COR-L47 (cell line): Measurements from ENCODE around the gene SEC14L1.
"Not testable (repeated sequence)": the region's sequence is repeated elsewhere in the genome, so short reads cannot be mapped to it uniquely, and the experiment has no call there.

Experiments
- DNase-seq: peaks from one replicate; lab custom pipeline; 2025; lab: John Stamatoyannopoulos, UW

Gene SEC14L1

DNA sequence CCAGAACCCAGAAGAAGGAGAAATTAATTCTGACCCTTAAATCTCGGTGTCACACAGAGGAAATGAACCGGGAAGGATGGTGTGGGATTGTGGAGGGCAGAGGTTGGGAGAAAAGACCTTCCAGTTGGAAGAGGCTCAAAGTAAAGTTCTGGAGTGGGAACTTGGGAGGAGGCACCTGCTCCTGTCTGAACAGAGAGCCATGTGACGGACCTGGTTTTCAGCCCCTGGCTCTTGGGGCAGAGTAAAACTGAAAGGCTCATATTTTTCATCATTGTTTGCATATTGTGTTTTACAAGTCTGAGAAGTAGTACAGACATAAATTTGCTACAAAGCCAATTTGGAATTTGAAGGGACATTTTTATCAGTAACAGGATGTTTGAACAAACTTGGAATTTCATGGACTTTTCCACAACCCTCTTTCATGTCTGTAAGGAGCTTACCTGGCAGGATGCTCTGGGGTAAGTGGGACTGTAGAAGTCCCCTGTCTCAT is 24.4 kb upstream of the SEC14L1 start:
- no peak for DNase-seq

DNA sequence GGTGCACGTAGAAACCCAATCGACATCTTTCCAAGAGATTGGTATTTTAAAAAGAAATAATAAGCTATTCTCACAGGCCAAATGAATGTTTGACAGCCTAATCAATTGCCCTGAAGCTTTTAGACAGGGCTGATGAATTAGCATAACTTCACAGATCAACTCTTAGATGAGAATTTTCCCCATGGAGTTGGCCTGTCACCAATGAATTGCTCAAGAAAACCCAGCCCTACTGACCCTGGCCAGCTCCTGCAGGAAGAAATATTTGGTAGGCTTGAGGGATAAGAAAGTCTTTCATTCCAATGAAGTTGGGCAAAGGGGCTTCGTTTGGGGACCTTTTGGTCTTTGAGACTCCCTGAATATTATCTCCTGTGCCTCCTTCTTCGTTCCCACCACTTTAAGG is 23.4 kb upstream of the SEC14L1 start:
- no peak for DNase-seq

DNA sequence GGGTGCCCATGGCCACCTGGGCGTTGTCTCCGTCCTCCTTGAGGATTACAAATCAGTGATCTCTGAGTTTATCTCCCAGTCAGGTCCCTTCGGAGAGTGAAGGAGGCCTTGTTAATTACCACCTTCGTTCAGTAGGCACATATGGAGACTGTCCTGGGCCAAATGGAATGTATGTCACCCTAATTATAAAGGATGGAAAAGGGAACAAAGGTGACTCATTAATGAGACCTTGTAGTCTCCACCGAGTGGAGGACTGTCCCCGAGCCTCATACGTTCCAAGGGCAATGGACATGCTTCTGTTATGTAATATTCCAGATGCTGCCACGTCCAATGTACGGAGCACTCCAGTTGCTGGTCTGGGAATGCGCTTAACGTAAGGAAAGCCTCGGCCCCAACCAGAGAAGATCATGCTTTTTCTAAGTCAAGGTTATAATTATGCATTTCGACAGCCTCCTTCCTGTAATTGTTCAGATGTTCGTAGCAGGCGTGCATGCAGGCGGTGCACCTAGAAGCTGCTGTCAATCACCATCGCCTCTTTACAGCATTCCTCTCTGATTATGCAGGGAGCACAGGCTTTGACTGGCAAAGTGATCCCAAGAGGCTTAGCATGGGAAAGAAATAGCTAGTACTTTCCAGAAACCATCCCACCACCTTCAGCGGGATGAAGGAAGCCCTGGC is 22.4 kb upstream of the SEC14L1 start:
- no peak for DNase-seq

- no peak for DNase-seq
Observed at GRCh38 chr17:77119668-77120301, 21.0 kb upstream of the SEC14L1 start.

- DNase-seq: no peak
Observed at GRCh38 chr17:77120868-77121267, 19.9 kb upstream of the SEC14L1 start.

GRCh38 chr17:77124192-77124889 is 16.4 kb upstream of the SEC14L1 start:
- DNase-seq: no peak

GRCh38 chr17:77125432-77125901 is 15.3 kb upstream of the SEC14L1 start:
- no peak for DNase-seq

DNA sequence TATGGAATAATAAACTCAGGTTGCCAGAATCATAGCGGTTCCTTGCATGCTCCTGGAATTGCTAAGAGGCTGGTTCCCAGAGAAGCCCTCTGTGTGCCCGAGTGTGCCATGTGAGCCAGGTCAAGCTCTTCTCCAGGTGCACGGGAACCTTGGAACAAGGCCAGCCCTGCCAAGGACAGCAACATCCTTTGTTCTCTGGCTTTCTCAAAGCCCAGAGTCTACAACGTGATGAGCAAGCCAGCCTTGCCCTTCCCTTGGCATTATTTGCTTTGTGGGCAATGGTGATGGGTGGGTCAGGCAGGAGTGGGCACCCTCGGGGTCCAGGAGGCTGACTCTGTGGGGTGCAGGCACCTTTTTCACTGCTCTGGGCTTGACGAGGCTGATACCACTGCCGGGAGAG is 14.2 kb upstream of the SEC14L1 start:
- peak; percentile 78 for DNase-seq

GRCh38 chr17:77127735-77128361 is 12.9 kb upstream of the SEC14L1 start:
- DNase-seq: no peak

GRCh38 chr17:77128896-77129567 is 11.7 kb upstream of the SEC14L1 start:
- peak; percentile 47 for DNase-seq

- no peak for DNase-seq
Observed at GRCh38 chr17:77129568-77130301, 11.0 kb upstream of the SEC14L1 start.

- DNase-seq: no peak
Observed at GRCh38 chr17:77130525-77130924, 10.2 kb upstream of the SEC14L1 start.

GRCh38 chr17:77131904-77132303 is 8.9 kb upstream of the SEC14L1 start:
- no peak for DNase-seq

DNA sequence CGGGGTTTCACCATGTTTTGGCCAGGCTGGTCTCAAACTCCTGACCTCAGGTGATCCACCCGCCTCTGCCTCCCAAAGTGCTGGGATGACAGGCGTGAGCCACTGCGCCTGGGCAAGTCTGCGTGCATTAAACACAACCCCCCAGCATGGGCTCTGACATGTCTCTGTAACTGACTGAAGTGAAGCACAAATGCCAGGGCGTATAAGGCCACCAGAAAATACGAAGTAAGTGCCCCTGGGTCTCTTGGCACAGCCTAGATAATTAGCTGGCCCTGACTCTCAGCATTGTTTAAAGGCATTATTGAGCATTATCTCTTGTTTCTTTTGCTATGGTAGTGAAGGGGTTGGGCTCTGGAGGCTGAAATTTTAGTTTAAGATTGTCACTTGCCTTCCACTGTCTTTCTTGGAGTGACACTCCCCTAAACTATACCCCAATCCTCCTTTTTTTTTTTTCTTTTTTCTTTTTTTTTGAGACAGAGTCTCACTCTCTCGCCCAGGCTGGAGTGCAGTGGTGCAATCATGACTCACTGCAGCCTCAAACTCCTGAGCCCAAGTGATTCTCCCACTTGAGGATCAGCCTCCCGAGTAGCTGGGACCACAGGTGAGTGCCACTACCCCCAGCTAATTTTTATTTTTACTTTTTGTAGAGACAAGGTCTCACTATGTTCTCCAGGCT is 8.2 kb upstream of the SEC14L1 start:
- DNase-seq: no peak

DNA sequence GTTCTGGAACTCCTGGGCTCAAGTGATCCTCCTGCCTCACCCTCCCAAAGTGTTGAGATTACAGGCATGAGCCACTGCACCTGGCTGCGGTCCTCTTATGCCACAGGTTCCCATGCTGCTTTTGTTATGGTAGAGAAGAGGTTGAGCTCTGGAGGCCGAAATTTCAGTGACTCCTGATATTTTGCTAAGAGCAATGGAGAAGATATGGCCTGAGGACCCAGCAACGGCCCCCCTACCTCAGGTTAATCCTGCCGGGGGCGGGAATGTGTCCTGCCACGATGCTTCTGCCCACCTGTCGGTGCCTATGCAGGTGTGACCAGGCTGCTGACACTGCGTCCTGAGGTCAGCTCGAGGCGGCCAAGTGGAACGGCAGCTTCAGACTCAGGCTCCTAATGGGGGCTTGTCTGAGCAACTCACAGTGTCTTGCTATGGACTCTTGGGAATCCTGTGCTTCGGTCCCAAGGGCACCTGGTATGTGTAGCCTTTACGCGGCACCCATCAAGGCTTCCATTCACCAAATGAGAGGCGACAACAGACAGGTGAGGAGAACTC is 7.6 kb upstream of the SEC14L1 start:
- no peak for DNase-seq

GRCh38 chr17:77136420-77136767 is 4.4 kb upstream of the SEC14L1 start:
- DNase-seq: no peak

DNA sequence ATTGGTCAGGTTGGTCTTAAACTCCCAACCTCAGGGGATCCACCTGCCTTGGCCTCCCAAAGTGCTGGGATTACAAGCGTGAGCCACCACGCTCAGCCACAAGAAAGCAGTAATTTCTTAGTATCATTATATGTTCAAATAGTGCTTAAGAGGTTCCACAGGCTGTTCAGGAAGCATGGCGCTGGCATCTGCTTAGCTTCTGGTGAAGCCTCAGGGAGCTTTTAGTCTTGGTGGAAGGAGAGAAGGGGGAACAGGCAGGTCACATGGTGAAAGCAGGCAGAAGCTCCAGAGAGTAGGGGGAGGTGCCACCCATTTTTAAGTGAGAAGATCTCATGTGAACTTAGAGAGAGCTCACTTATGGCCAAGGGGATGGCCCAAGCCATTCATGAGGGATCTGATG is 3.7 kb upstream of the SEC14L1 start:
- no peak for DNase-seq

DNA sequence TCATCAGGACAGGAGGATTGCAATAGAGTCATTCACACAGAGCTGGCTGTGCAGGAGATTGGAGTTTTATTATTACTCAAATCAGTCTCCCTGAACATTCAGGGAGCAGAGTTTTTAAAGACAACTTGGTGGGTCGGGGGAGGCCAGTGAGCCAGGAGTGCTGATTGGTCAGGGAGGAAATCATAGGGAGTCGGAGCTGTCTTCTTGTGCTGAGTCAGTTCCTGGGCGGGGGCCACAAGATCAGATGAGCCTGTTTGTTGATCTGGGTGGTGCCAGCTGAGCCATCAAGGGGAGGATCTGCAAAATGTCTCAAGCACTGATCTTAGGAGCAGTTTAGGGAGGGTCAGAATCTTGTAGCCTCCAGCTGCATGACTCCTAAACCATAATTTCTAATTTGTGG is 2.9 kb upstream of the SEC14L1 start:
- DNase-seq: not testable (repeated sequence)

- peak; percentile 97 for DNase-seq
Observed at GRCh38 chr17:77140166-77140877, 447 bp upstream of the SEC14L1 start.
